Panc1 (cell line): ENCODE measurements around the gene MCF2L2. TPM values are rescaled to one million over a fixed set of nuclear protein-coding genes. Genes with fewer than 3 reads are reported as not detected.
"Not testable (repeated sequence)": the region's sequence is repeated elsewhere in the genome, so short reads cannot be mapped to it uniquely, and the experiment has no call there.

Source experiments
- ATAC-seq: fragments of 200-7000 bp; cut with Tn5 transposase; 2 replicates; pipeline ENCODE4 v1.9.1; 2020; ENCODE audit warnings: mild to moderate bottlenecking, moderate library complexity
- BruUV-seq: library from RNA; stranded (reverse); fragments of 400-500 nt; replicated peaks from 2 replicates; lab custom pipeline; 2021; lab: Mats Ljungman, UMichigan
- CTCF ChIA-PET: fragments of 300-600 bp; sonication (Branson Sonifier 250); formaldehyde crosslinking; loops from one replicate; lab custom pipeline; 2022; ENCODE audit warnings: antibody characterized with exemption; lab: Charles Lee
- POLR2A ChIA-PET: fragments of 300-600 bp; sonication (Branson Sonifier 250); formaldehyde crosslinking; loops from one replicate; lab custom pipeline; 2022; ENCODE audit warnings: antibody characterized with exemption; lab: Charles Lee
- DNase-seq: peaks from one replicate; pipeline ENCODE4 v3.0.0-alpha.2; 2010; ENCODE audit warnings: low read depth, low spot score
- H3K27ac ChIP-seq: 2 replicates; pipeline ENCODE4 v1.5.1; 2011; ENCODE audit warnings: mild to moderate bottlenecking, low read length, inconsistent platforms
- H3K27me3 ChIP-seq: fragments of 200-500 bp; sonication (Bioruptor generic); 2 replicates; pipeline ENCODE4 v1.6.0; 2014; ENCODE audit warnings: low read length, inconsistent platforms; ENCODE audit not compliant: control insufficient read depth, insufficient read depth
- H3K36me3 ChIP-seq: fragments of 200-500 bp; sonication (Bioruptor generic); 2 replicates; pipeline ENCODE4 v1.5.1; 2014; ENCODE audit warnings: inconsistent platforms, mild to moderate bottlenecking, low read length, moderate library complexity; ENCODE audit not compliant: control insufficient read depth, insufficient read depth
- H3K4me1 ChIP-seq: 2 replicates; pipeline ENCODE4 v1.5.1; 2011; ENCODE audit warnings: inconsistent platforms, mild to moderate bottlenecking, low read length, moderate library complexity; ENCODE audit not compliant: control insufficient read depth, insufficient read depth
- H3K4me3 ChIP-seq, 2 experiments: 2 replicates each; pipeline ENCODE4 v1.5.1; 2011 to 2012; ENCODE audit warnings: low read depth in 2 of 2, low read length in 2 of 2, mild to moderate bottlenecking in 2 of 2, inconsistent platforms in 1 of 2, moderate library complexity in 1 of 2
- H3K9me3 ChIP-seq: fragments of 200-500 bp; sonication (Bioruptor generic); 2 replicates; pipeline ENCODE4 v1.5.1; 2014; ENCODE audit warnings: low read depth, mild to moderate bottlenecking, inconsistent platforms, low read length, moderate library complexity; ENCODE audit not compliant: control insufficient read depth, insufficient read depth
- POLR2AphosphoS5 ChIP-seq: IDR thresholded peaks from 2 replicates; pipeline ENCODE4 v1.6.1; 2012; ENCODE audit warnings: mild to moderate bottlenecking, low read depth, low read length, moderate library complexity
- SIN3A ChIP-seq: IDR thresholded peaks from 2 replicates; pipeline ENCODE4 v1.6.1; 2012; ENCODE audit warnings: low read depth, mild to moderate bottlenecking, low read length, moderate library complexity, borderline replicate concordance; ENCODE audit not compliant: insufficient read depth
- TCF7L2 ChIP-seq: IDR thresholded peaks from 2 replicates; pipeline ENCODE4 v1.6.1; 2011; ENCODE audit warnings: mild to moderate bottlenecking, low read depth, low read length, inconsistent platforms
- in situ Hi-C: cut with HindIII; loops from 2 replicates; pipeline ENCODE4 v1.10.0; 2016; ENCODE audit warnings: low sequenced_read_pairs, low pct_unique_long_range_greater_than_20kb
- intact Hi-C: fragments of 100-400 bp; cut with micrococcal nuclease; formaldehyde crosslinking; loops from one replicate; pipeline ENCODE4 v1.10.0; 2022; ENCODE audit not compliant: unreplicated experiment
- total RNA-seq: library from RNA; stranded (reverse); gene quantifications from one replicate; pipeline ENCODE4 v1.2.1, GENCODE V29; 2021; ENCODE audit not compliant: unreplicated experiment
- TF ChIP-seq, protein P1 (sequence below): fragments of 450-650 bp; IDR thresholded peaks from 2 replicates; pipeline ENCODE4 v1.5.1; 2017; ENCODE audit warnings: mild to moderate bottlenecking
- TF ChIP-seq, protein P2 (sequence below), 2 experiments: IDR thresholded peaks; 2 replicates each; pipeline ENCODE4 v1.6.1; 2011 to 2012; ENCODE audit warnings: low read depth in 2 of 2, control low read depth in 1 of 2, low read length in 1 of 2, mild to moderate bottlenecking in 1 of 2, moderate library complexity in 1 of 2; ENCODE audit not compliant: insufficient read depth in 1 of 2

Gene MCF2L2
- total RNA-seq, 1 experiment from 2014 or later: 1.0 TPM

DNA sequence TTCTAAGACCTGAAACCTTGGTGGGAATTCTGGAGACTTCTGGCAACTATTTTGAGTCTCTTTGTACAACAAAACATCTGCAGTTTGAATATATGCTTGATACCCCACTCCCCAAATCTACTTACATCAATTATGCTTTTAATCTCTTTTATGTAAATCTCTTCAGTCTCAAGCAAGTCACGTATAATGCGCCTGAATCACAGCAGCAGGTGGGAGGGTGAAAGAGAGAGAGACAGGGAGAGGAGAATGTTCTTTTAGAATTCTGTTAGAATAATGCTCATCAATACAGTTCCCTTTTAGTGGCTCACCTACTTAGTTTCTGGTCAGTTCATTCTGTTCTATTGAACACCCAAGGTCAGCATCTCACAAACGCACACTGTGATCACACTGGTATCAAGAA lies 197.6 kb downstream of the MCF2L2 start:
- Histone ChIP-seq H3K27ac (no peak overlapping the region), H3K4me3 (no peak overlapping the region), H3K9me3 (no peaks in the 10 kb centered on the region), H3K27me3 (no peaks in the 10 kb centered on the region), H3K36me3 (no peaks in the 10 kb centered on the region), H3K4me1 (no peaks in the 10 kb centered on the region)
- intact Hi-C loops: no loop called here
- DNase-seq (no peak), ATAC-seq (no peak)
- TF ChIP-seq, protein P1, sequence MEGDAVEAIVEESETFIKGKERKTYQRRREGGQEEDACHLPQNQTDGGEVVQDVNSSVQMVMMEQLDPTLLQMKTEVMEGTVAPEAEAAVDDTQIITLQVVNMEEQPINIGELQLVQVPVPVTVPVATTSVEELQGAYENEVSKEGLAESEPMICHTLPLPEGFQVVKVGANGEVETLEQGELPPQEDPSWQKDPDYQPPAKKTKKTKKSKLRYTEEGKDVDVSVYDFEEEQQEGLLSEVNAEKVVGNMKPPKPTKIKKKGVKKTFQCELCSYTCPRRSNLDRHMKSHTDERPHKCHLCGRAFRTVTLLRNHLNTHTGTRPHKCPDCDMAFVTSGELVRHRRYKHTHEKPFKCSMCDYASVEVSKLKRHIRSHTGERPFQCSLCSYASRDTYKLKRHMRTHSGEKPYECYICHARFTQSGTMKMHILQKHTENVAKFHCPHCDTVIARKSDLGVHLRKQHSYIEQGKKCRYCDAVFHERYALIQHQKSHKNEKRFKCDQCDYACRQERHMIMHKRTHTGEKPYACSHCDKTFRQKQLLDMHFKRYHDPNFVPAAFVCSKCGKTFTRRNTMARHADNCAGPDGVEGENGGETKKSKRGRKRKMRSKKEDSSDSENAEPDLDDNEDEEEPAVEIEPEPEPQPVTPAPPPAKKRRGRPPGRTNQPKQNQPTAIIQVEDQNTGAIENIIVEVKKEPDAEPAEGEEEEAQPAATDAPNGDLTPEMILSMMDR: no peak
- TF ChIP-seq, protein P2, sequence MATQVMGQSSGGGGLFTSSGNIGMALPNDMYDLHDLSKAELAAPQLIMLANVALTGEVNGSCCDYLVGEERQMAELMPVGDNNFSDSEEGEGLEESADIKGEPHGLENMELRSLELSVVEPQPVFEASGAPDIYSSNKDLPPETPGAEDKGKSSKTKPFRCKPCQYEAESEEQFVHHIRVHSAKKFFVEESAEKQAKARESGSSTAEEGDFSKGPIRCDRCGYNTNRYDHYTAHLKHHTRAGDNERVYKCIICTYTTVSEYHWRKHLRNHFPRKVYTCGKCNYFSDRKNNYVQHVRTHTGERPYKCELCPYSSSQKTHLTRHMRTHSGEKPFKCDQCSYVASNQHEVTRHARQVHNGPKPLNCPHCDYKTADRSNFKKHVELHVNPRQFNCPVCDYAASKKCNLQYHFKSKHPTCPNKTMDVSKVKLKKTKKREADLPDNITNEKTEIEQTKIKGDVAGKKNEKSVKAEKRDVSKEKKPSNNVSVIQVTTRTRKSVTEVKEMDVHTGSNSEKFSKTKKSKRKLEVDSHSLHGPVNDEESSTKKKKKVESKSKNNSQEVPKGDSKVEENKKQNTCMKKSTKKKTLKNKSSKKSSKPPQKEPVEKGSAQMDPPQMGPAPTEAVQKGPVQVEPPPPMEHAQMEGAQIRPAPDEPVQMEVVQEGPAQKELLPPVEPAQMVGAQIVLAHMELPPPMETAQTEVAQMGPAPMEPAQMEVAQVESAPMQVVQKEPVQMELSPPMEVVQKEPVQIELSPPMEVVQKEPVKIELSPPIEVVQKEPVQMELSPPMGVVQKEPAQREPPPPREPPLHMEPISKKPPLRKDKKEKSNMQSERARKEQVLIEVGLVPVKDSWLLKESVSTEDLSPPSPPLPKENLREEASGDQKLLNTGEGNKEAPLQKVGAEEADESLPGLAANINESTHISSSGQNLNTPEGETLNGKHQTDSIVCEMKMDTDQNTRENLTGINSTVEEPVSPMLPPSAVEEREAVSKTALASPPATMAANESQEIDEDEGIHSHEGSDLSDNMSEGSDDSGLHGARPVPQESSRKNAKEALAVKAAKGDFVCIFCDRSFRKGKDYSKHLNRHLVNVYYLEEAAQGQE (IDR thresholded peaks at IDR 0.05; ENCODE audit: insufficient read depth in 1 of 2, low read depth in 2 of 2, low read length in 1 of 2): no peak
- TF ChIP-seq SIN3A (no peak), TCF7L2 (no peak), POLR2AphosphoS5 (no peak)
- ChIA-PET CTCF (no interaction called here), POLR2A (interaction anchor here (0.6 kb wide), 1 partner anchor 84 kb away, joined by 4 read pairs; no protein-coding TSS in a partner anchor)
- BruUV-seq: no TSS peak
- in situ Hi-C loops: no loop called here

DNA sequence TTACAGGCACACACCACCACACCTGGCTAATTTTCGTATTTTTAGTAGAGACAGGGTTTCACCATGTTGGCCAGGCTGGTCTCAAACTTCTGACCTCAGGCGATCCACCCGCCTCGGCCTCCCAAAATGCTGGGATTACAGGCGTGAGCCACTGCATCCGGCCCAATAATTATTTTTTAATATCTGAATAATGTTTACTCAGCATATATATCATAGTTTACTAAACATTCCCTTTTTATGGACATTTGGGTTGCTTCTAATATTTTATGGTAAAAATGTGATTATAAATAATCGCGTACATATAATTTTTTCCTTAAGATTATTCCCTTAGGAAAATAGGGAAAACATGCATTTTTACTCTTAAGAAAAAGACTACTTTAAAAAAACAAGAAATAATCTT lies 198.2 kb downstream of the MCF2L2 start:
- BruUV-seq, H3K9me3 ChIP-seq, in situ Hi-C loops, intact Hi-C loops, H3K27ac ChIP-seq, H3K4me3 ChIP-seq, H3K4me1 ChIP-seq, H3K36me3 ChIP-seq, CTCF ChIA-PET, H3K27me3 ChIP-seq, POLR2A ChIA-PET, ATAC-seq, DNase-seq: not testable (repeated sequence)

DNA sequence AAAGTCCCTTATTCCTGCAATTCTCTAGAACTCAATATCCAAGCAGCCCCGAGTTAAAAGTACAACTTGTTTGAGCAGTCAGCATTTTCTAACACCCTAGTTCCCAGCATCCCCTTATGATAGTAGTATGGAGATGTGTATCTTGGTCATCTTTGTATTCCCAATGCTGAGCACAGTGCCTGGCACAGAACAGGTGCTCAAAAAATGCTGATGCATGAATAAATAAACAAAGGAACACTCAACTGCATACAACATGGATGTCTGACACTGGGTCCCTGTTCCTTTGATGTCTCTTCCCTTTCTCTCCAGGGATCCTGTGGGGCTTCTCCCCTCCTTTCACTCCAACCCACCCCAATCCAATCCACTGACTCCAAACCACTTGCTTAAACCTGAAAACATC lies 199.2 kb downstream of the MCF2L2 start:
- intact Hi-C loops: no loop called here

More for the DNA sequence above, 199.2 kb downstream of the MCF2L2 start:
- Histone ChIP-seq H3K4me1 (no peaks in the 10 kb centered on the region), H3K36me3 (no peaks in the 10 kb centered on the region), H3K9me3 (no peaks in the 10 kb centered on the region), H3K27ac (no peak overlapping the region), H3K27me3 (no peaks in the 10 kb centered on the region), H3K4me3 (no peak overlapping the region)
- ChIA-PET CTCF (no interaction called here), POLR2A (no interaction called here)
- in situ Hi-C loops: no loop called here
- ATAC-seq (no peak), DNase-seq (no peak)
- BruUV-seq: no TSS peak
- TF ChIP-seq TCF7L2 (no peak), POLR2AphosphoS5 (no peak), SIN3A (no peak)
- TF ChIP-seq, protein P2 (IDR thresholded peaks at IDR 0.05; ENCODE audit: insufficient read depth in 1 of 2, low read depth in 2 of 2, low read length in 1 of 2): no peak
- TF ChIP-seq, protein P1: no peak
